AG09319 (cell line): ENCODE data around the gene WNT7A.

Source experiments
- DNase-seq: peaks from one replicate; pipeline ENCODE4 v3.0.0-alpha.2; 2010; ENCODE audit warnings: low read depth; ENCODE audit errors: extremely low read depth
- TF ChIP-seq, protein P1 (sequence below): IDR thresholded peaks from 2 replicates; pipeline ENCODE4 v1.5.1; 2011; ENCODE audit warnings: low read depth, mild to moderate bottlenecking, inconsistent platforms, low read length, moderate library complexity

The WNT7A gene

DNA sequence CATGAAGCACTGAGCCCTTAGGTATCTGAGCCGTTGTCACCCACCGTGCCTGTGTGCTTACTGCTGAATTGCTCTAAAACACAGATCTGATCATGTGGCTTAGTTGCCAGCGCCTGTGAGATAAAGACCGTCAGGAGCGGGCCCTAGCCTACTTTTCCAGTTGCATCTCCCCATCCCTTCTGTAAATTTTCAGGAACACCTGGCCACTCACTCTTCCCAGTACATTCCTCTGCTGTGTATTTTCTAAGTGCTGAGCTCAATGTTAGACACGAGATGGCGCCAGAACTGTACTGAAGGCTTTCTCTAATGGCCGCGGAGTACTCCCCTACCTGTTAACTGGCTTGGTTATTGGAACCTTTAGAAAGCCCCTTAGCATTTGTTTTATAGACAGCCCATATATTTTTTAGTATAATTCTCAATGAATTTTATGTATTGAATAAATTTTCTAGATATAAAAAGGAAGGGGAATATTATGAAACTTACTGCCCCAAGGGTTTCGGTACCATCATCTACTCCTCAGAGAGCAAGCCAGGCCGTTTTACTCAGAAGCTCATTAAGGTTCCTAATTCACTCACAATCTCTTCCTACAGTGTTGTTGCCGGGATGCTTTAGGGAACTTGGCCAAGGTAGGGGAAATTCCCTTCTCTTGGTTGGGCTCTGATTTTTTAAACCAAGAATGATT lies 16.7 kb upstream of the WNT7A start:
- peak; percentile 27 for DNase-seq
- TF ChIP-seq, protein P1, sequence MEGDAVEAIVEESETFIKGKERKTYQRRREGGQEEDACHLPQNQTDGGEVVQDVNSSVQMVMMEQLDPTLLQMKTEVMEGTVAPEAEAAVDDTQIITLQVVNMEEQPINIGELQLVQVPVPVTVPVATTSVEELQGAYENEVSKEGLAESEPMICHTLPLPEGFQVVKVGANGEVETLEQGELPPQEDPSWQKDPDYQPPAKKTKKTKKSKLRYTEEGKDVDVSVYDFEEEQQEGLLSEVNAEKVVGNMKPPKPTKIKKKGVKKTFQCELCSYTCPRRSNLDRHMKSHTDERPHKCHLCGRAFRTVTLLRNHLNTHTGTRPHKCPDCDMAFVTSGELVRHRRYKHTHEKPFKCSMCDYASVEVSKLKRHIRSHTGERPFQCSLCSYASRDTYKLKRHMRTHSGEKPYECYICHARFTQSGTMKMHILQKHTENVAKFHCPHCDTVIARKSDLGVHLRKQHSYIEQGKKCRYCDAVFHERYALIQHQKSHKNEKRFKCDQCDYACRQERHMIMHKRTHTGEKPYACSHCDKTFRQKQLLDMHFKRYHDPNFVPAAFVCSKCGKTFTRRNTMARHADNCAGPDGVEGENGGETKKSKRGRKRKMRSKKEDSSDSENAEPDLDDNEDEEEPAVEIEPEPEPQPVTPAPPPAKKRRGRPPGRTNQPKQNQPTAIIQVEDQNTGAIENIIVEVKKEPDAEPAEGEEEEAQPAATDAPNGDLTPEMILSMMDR, result peak; percentile 79

DNA sequence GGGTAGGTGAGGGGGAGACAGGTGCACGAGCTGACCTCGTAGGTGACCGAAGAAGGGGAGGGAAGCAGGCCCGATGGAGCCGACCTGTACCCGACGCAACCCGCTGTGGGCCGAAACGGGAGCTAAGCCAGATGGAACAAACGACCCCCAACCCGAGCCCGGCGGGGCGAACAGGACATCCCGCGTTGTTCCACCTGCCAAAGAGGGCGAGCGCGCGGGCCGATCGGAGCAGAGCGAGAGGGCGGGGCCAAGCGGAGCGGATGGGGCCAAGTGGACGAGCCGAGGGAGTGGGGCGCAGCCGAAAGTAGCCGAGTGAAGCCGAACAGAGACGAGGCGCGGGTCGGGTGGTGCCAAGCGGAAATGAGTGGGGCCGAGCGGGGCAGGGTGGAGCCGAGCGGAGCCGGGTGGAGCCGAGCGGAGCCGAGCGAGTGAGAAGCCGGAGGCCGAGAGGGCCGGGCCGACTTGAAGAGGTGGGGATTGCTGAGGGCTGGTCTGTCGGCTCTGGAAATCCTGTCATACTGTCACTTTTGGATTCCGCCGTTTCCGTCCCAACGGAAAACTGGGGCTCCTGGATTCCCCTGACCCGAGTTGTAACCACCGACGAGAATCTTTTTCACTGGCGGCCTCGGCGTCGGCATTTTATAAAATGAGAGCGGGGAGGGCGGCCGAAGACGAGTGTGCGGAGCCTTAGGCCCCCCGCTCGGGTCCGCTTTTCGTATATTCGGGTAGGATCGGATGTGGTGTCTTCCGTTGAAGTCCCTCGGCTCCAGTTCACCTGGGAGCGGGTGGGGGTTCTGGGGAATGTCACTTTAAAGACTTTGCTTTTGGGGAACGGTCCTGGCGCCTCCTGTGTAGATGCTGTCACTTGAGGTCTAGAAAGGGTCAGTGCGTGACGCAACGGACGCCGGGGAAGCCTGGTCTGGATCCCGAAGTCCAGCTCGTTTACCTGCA lies 15.6 kb upstream of the WNT7A start:
- TF ChIP-seq, protein P1, result no peak
- peak; percentile 66 for DNase-seq

DNA sequence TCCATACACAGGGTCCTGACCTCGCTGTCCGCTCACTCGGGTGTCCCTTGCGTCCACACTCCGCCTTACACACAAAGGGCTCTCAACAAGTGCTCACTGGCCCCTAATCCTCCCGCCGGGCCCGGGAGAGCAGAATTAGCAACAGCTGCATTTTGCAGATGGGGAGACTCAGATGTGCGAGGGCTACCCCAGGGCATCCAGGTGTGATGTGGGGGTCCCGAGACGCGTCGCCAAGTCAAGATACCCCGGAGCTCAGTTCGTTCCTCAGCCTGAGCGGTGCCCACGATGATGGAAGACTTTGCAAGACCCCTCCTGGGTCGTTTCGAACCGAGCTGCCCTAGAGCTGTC lies 14.9 kb upstream of the WNT7A start:
- TF ChIP-seq, protein P1, result no peak
- no peak for DNase-seq

DNA sequence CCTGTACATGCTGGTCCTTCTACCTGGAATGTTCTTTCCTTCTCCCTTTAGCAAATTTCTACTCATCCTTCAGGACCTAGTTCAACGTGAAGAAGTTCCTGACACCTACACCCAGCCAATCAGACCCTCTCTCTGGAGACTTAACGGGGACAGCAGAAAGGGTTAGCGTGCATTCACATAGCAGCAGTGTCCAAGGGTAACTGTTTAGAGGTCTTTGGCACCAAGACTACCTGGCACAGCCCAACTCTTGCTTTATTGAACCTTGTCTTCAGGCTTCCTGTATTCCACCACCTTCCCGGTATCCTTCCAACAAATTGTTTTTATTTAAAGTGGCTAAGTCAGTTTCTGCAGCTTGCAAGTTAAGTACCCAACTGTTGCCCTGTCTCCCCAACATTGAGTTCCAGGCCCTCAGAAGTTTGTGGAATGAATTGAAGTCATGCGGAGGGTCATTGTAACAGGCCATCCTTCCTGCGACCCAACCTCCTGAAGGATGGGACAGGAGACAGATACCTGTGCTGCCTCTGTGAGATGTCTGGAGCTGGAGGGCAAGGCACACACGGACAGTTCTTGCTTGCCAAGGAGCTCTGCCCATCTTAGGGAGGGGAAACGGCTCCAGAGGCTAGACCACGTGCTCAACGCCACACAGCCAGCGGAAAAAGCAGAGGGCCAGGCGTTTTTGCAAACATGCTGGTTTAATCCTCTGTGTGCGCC lies 14.4 kb upstream of the WNT7A start:
- TF ChIP-seq, protein P1, result no peak
- no peak for DNase-seq

DNA sequence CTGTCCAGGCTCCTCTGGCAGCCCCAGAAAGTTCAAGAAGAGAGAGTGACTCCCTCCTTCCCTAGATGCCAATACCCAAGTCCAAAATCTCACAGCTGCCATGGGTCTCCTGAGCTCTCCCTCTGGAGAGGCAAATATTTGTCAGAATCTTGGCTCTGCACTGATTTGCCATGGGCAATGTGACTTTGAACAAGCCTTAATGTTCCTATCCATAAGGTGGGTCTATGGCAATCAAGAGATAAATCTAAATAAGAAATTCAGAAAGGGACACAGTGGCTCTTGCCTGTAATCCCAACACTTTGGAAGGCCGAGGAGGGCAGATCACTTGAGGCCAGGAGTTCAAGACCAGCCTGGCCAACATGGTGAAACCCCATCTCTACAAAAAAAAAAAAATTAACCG lies 12.4 kb upstream of the WNT7A start:
- TF ChIP-seq, protein P1, result no peak

DNA sequence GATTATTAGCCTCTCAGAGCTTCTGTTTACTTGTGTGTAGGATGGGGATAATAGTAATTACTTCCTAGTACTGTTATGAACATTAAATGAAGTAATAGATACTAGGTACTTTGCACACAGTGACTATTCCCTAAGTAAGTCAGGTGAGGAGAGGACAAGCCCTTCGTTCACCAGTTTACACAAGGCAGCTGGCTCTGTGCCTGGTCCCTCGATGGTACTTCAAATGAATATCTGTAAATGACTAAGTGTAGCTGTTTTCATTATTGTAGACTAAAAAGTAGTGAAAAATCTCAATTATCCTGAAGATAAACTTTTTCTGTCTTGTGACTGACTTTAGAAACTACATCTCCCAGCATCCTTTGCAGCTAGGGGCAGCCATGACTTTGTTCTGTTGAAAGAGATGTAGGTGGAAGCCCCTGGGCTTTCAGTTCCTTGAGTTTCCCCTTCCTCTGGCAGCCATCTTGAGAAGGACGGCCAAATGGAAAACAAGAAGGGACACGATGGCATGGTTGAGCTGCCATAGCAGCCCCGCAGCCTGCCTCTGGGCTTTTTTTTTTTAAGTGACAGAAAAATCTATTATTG lies 11.7 kb upstream of the WNT7A start:
- DNase-seq, result no peak
- TF ChIP-seq, protein P1, result no peak

More for the DNA sequence above, 12.4 kb upstream of the WNT7A start:
- DNase-seq, result no peak
